DND-41 (cell line): ENCODE measurements around the gene COBL.

Experiments used
- CTCF ChIP-seq: IDR thresholded peaks from 2 replicates; pipeline ENCODE4 v1.5.1; 2012; ENCODE audit warnings: borderline replicate concordance, low read length, moderate library complexity, mild to moderate bottlenecking; ENCODE audit not compliant: poor library complexity, severe bottlenecking; ENCODE audit errors: extremely low read depth
- EZH2 ChIP-seq: IDR thresholded peaks from 3 replicates; pipeline ENCODE4 v1.6.1; 2012; ENCODE audit warnings: borderline replicate concordance, low read depth, mild to moderate bottlenecking, moderate library complexity, low read length, inconsistent platforms; ENCODE audit not compliant: severe bottlenecking

- no peak for TF ChIP-seq CTCF
- TF ChIP-seq EZH2 = no peak
Measured at GRCh38 chr7:51180092-51180491, 136.5 kb downstream of the COBL start.
